Prostate gland (tissue), 2 donors: ENCODE results near the gene TNFAIP8. TPM values are rescaled to one million over a fixed set of nuclear protein-coding genes. Genes with fewer than 3 reads are reported as not detected.

Experiments used
- DNase-seq: peaks from one replicate; pipeline ENCODE4 v3.0.0-alpha.2; 2019; ENCODE audit warnings: low spot score
- H3K27ac ChIP-seq, 2 donors: fragments of 200-600 bp; sonication (generic); 2 replicates each; pipeline ENCODE4 v1.5.1; 2017 to 2019
- H3K27me3 ChIP-seq: fragments of 200-600 bp; sonication (generic); replicated peaks from 2 replicates; pipeline ENCODE4 v1.5.1; 2019; ENCODE audit not compliant: insufficient read depth
- H3K36me3 ChIP-seq, 2 donors: fragments of 200-600 bp; sonication (generic); 1 replicate in 1 of 2; 2 replicates in 1 of 2; pipeline versions ENCODE4 v1.5.1 to v1.8.1; 2017 to 2019
- H3K4me1 ChIP-seq: fragments of 200-600 bp; sonication (generic); replicated peaks from 2 replicates; pipeline ENCODE4 v1.5.1; 2019
- H3K4me3 ChIP-seq, 2 donors: fragments of 200-600 bp; sonication (generic); 2 replicates each; pipeline ENCODE4 v1.5.1; 2017 to 2019
- H3K9me3 ChIP-seq: fragments of 200-600 bp; sonication (generic); 2 replicates; pipeline ENCODE4 v1.5.1; 2017
- POLR2A ChIP-seq: fragments of 450-650 bp; IDR thresholded peaks from one replicate; pipeline ENCODE4 v1.6.1; 2016; ENCODE audit warnings: antibody characterized with exemption, mild to moderate bottlenecking
- POLR2AphosphoS5 ChIP-seq: sonication (generic); formaldehyde crosslinking; IDR thresholded peaks from one replicate; pipeline ENCODE4 v1.6.1; 2017; ENCODE audit warnings: antibody characterized with exemption
- WGBS: methylation state at CpG from one replicate; pipeline ENCODE4 v1.1.5; 2018; 5-methylcytosine and 5-hydroxymethylcytosine counted together
- intact Hi-C: fragments of 100-400 bp; cut with DNase I; formaldehyde crosslinking; loops from one replicate; pipeline ENCODE4 v1.14.2; 2022
- total RNA-seq, 2 donors: library from RNA; depleted of rRNA; stranded (reverse); fragments of >200 nt; gene quantifications; one replicate each; pipeline ENCODE4 v1.1.0, GENCODE V29; 2016
- TF ChIP-seq, protein P1 (sequence below), 4 experiments: fragments of 200-600 bp in 2 of 4; fragments of 450-650 bp in 2 of 4; sonication (generic) in 2 of 4; IDR thresholded peaks; 1 replicate in 3 of 4; 2 replicates in 1 of 4; pipeline ENCODE4 v1.5.1; 2016 to 2019; ENCODE audit warnings: antibody characterized with exemption in 4 of 4, mild to moderate bottlenecking in 2 of 4, moderate library complexity in 2 of 4

Gene TNFAIP8
- total RNA-seq: 10 to 100 TPM; 21.6 to 40.0 TPM

DNA sequence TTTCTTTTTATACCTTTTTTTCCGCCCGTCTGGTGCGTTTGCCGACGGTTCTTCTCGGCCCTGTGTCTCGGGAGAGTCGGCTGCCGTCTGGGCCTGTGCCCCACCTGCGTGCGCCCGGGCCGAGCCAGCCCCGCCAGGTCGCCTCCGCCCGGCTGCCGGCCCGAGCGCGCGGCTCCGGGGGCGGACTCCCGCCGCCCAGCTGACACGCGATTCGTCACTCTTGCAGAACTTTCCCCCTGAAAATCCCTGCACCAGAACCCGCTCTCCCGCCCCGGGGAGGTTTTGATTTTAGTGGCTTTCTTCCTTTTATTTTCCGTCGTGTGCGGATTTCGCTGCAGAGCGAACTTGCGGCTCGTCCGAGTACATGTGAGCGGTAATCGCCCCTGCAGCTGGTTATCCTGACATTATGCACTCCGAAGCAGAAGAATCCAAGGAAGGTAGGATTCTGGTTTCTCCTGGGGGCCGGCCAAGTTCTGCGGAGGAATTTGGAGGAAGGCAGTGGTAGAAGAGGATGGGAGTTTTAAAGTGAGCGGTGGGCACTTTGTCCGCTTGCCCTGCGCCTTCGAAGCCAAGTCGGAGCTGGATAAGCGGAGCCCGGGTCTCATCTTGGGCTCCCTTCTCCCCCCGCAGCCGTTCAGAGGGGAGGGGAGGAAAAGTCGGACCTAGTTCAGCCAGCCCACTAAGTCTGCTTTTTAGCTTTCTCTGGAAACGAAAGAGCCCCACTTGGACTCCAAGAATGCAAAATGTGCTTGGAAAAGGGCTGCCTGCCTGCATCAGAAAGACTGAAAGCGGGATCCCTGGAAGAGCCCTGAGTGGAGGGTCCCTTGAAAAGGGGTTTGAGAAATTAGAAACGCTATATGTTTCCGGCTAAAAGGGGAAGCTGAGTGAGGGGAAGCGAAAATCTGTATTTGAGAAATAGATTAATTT, at the start of gene TNFAIP8:
TSS of gene TNFAIP8 (plus strand) at position 335 of the 927 bp plus-strand sequence. CDS start at position 407, 72 bp downstream.
- no peaks in the 10 kb centered on the region for H3K36me3 ChIP-seq
- intact Hi-C loops: loop anchor here (5.0 kb wide), 1 partner anchor 56 kb away; no protein-coding TSS in a partner anchor
- TF ChIP-seq, protein P1, sequence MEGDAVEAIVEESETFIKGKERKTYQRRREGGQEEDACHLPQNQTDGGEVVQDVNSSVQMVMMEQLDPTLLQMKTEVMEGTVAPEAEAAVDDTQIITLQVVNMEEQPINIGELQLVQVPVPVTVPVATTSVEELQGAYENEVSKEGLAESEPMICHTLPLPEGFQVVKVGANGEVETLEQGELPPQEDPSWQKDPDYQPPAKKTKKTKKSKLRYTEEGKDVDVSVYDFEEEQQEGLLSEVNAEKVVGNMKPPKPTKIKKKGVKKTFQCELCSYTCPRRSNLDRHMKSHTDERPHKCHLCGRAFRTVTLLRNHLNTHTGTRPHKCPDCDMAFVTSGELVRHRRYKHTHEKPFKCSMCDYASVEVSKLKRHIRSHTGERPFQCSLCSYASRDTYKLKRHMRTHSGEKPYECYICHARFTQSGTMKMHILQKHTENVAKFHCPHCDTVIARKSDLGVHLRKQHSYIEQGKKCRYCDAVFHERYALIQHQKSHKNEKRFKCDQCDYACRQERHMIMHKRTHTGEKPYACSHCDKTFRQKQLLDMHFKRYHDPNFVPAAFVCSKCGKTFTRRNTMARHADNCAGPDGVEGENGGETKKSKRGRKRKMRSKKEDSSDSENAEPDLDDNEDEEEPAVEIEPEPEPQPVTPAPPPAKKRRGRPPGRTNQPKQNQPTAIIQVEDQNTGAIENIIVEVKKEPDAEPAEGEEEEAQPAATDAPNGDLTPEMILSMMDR (IDR thresholded peaks at IDR 0.05): no peak
- peak; percentile 43 for TF ChIP-seq POLR2A

DNA sequence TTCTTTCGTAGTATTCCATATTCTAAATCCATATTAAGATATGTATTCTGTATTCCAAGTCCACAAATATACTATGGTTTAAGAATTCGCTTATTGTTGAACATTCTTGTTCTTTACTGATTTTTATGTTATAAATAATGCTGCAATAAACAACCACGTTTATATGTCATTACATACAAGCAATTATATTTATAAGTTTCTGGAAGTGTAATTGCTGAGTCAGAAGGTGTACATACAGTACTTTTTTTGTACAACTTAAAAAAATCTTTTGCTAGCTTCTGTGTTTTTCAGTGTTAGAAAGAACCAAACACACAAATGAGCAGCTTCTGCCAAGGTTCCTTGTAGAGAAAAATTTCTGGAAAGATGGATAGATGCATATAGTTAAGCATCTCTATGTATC, 48.6 kb upstream of the TNFAIP8 start:
- DNase-seq: no peak
- H3K4me1 ChIP-seq: peaks cover 6% of the 10 kb centered on the region
- no peaks in the 10 kb centered on the region for H3K27me3 ChIP-seq
- intact Hi-C loops: no loop called here
- no peak overlapping the region for H3K27ac ChIP-seq
- H3K36me3 ChIP-seq: no peaks in the 10 kb centered on the region
- TF ChIP-seq POLR2A (no peak), POLR2AphosphoS5 (no peak)
- TF ChIP-seq, protein P1 (IDR thresholded peaks at IDR 0.05): no peak
- no peak overlapping the region for H3K4me3 ChIP-seq
- H3K9me3 ChIP-seq: no peaks in the 10 kb centered on the region
- 73% methylated on average over 3 of the region's 3 CpGs for WGBS

More for the DNA sequence above, at the start of gene TNFAIP8:
- no peaks in the 10 kb centered on the region for H3K9me3 ChIP-seq
- no peaks in the 10 kb centered on the region for H3K27me3 ChIP-seq
- WGBS: under 1% methylated on average over 60 of the region's 60 CpGs
- H3K4me1 ChIP-seq: no peaks in the 10 kb centered on the region
- DNase-seq: peak; percentile 43
- peak within 1 kb of the TSS; percentile 42 to 48 for H3K4me3 ChIP-seq
- H3K27ac ChIP-seq: peak within 1 kb of the TSS; percentile 45 to 66

DNA sequence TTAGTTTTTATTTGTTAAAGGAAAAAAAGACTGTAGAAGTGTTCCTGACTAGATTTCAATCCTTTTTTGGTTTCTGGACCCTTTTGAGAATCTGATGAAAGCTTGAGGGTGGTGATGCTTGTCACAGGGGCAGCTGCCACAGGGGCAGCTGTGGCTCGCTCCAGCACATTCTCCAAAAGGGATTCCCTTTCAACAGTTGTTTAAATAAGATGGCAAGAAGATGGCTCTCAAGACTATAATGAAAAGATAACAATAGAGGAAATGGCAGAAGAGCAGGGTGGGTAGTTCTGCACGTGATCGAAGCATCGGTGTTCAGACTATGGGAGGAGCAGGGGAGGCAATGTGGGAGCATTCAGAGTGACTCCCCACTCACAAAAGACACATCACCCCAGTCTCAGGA, 46.5 kb upstream of the TNFAIP8 start:
- TF ChIP-seq, protein P1 (IDR thresholded peaks at IDR 0.05): no peak
- TF ChIP-seq POLR2A (no peak), POLR2AphosphoS5 (no peak)
- H3K4me1 ChIP-seq: no peaks in the 10 kb centered on the region
- no peaks in the 10 kb centered on the region for H3K9me3 ChIP-seq
- intact Hi-C loops: no loop called here
- no peak for DNase-seq
- no peaks in the 10 kb centered on the region for H3K36me3 ChIP-seq
- 71% methylated on average over 4 of the region's 4 CpGs for WGBS
- no peak overlapping the region for H3K27ac ChIP-seq
- H3K27me3 ChIP-seq: no peaks in the 10 kb centered on the region
- H3K4me3 ChIP-seq: no peak overlapping the region

DNA sequence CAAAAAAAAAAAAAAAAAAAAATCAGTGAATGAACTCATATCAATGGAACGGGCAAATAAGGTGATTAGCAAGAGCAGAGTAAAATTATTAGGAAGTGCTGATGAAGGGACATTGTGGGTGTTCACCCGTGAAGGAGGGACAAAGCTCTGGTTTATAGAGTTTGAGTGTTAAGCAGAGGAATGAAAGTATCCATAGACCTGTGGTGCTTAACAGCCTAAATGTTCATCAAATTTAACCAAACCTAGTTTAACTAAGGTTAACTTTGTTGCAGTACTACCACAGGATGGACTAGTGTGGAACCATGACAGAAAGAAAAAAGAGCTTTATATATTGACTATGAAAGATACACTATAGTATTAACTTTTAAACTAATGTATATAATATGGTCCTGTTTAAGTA, 44.1 kb upstream of the TNFAIP8 start:
- H3K27me3 ChIP-seq: no peaks in the 10 kb centered on the region
- 86% methylated on average over 2 of the region's 2 CpGs for WGBS
- H3K9me3 ChIP-seq: no peaks in the 10 kb centered on the region
- intact Hi-C loops: no loop called here
- TF ChIP-seq POLR2A: no peak
- no peak for TF ChIP-seq POLR2AphosphoS5
- TF ChIP-seq, protein P1 (IDR thresholded peaks at IDR 0.05): no peak
- DNase-seq: no peak
- H3K4me3 ChIP-seq: no peak overlapping the region
- no peaks in the 10 kb centered on the region for H3K4me1 ChIP-seq
- no peak overlapping the region for H3K27ac ChIP-seq
- H3K36me3 ChIP-seq: no peaks in the 10 kb centered on the region
